SIG-M5 treated with dmso at 0.1 percent for 504 hours (cell line): ENCODE measurements around the gene MT1F.

Experiments used
- DNase-seq: peaks from one replicate; lab custom pipeline; 2025; ENCODE audit not compliant: unreplicated experiment; lab: John Stamatoyannopoulos, UW

Gene MT1F

GRCh38 chr16:56689171-56689570, 31.4 kb downstream of the MT1F start:
- DNase-seq = no peak

- no peak for DNase-seq
Observed at GRCh38 chr16:56690420-56691122, 32.8 kb downstream of the MT1F start.

GRCh38 chr16:56691885-56692284, 34.1 kb downstream of the MT1F start:
- peak; percentile 33 for DNase-seq

- DNase-seq = no peak
Observed at GRCh38 chr16:56695246-56695645, 37.5 kb downstream of the MT1F start.

GRCh38 chr16:56697456-56698155, 39.8 kb downstream of the MT1F start:
- no peak for DNase-seq

- DNase-seq = no peak
Observed at GRCh38 chr16:56700195-56700594, 42.4 kb downstream of the MT1F start.

GRCh38 chr16:56700631-56701030, 42.9 kb downstream of the MT1F start:
- DNase-seq = no peak

GRCh38 chr16:56701534-56701933, 43.8 kb downstream of the MT1F start:
- no peak for DNase-seq

GRCh38 chr16:56702836-56703235, 45.1 kb downstream of the MT1F start:
- no peak for DNase-seq
